ENCODE measurements around the gene DNA2.

Gene DNA2

GRCh38 chr10:68446179-68446578 lies 25.6 kb downstream of the DNA2 start:
- no peak for DNase-seq

GRCh38 chr10:68442971-68443370 lies 28.8 kb downstream of the DNA2 start:
- no peak for DNase-seq

- no peak for DNase-seq
Measured at GRCh38 chr10:68440898-68441297, 30.9 kb downstream of the DNA2 start.

- DNase-seq = no peak
Measured at GRCh38 chr10:68435803-68436202, 36.0 kb downstream of the DNA2 start.

GRCh38 chr10:68434657-68435056 lies 37.1 kb downstream of the DNA2 start:
- no peak for DNase-seq

GRCh38 chr10:68428396-68429104 lies 43.2 kb downstream of the DNA2 start:
- DNase-seq = no peak

- DNase-seq = no peak
Measured at GRCh38 chr10:68424454-68425014, 47.2 kb downstream of the DNA2 start.

- DNase-seq = no peak
Measured at GRCh38 chr10:68423522-68423921, 48.3 kb downstream of the DNA2 start.

- no peak for DNase-seq
Measured at GRCh38 chr10:68419376-68419775, 52.4 kb downstream of the DNA2 start.

- DNase-seq = no peak
Measured at GRCh38 chr10:68408898-68409518, 62.8 kb downstream of the DNA2 start.

GRCh38 chr10:68406815-68407548 lies 64.8 kb downstream of the DNA2 start, which contains the start of gene RUFY2:
Gene RUFY2, minus strand, starts transcription at chr10:68407277. Its CDS starts 88 bp downstream, at chr10:68407189.
- DNase-seq = peak; percentile 46 to 86

- peak; percentile 50 to 74 for DNase-seq
Measured at GRCh38 chr10:68406111-68406814, 65.5 kb downstream of the DNA2 start.

- DNase-seq = no peak
Measured at GRCh38 chr10:68403701-68404100, 68.1 kb downstream of the DNA2 start.

- DNase-seq = no peak
Measured at GRCh38 chr10:68402276-68402675, 69.5 kb downstream of the DNA2 start.

GRCh38 chr10:68397005-68397404 lies 74.8 kb downstream of the DNA2 start:
- no peak for DNase-seq

GRCh38 chr10:68385740-68386139 lies 86.0 kb downstream of the DNA2 start:
- no peak for DNase-seq

GRCh38 chr10:68371604-68372003 lies 100.2 kb downstream of the DNA2 start:
- DNase-seq = no peak

- DNase-seq = no peak
Measured at GRCh38 chr10:68367121-68367520, 104.7 kb downstream of the DNA2 start.

- DNase-seq = no peak
Measured at GRCh38 chr10:68366600-68366999, 105.2 kb downstream of the DNA2 start.

- DNase-seq = no peak
Measured at GRCh38 chr10:68365611-68366010, 106.2 kb downstream of the DNA2 start.

GRCh38 chr10:68364101-68364886 lies 107.5 kb downstream of the DNA2 start:
- DNase-seq = no peak
